A549 (cell line): Measurements from ENCODE around the gene UNC5B.

Source experiments
- BHLHE40 ChIP-seq: IDR thresholded peaks from 2 replicates; pipeline ENCODE4 v1.6.1; 2012; ENCODE audit warnings: low read depth, low read length, inconsistent platforms
- CBX2 ChIP-seq: fragments of 200-600 bp; sonication (generic); IDR thresholded peaks from 2 replicates; pipeline ENCODE4 v1.6.1; 2016; ENCODE audit warnings: low read depth, mild to moderate bottlenecking, borderline replicate concordance
- CBX8 ChIP-seq: fragments of 200-600 bp; sonication (generic); IDR thresholded peaks from 2 replicates; pipeline ENCODE4 v1.6.1; 2016
- GATA3 ChIP-seq: IDR thresholded peaks from 2 replicates; pipeline ENCODE4 v1.6.1; 2012; ENCODE audit warnings: borderline replicate concordance
- MAFK ChIP-seq: fragments of 450-650 bp; IDR thresholded peaks from 2 replicates; pipeline ENCODE4 v1.6.1; 2014; ENCODE audit not compliant: partially characterized antibody
- PHF8 ChIP-seq: fragments of 200-600 bp; sonication (generic); IDR thresholded peaks from 2 replicates; pipeline ENCODE4 v1.6.1; 2016; ENCODE audit warnings: low read depth, mild to moderate bottlenecking, antibody characterized with exemption, moderate library complexity, borderline replicate concordance
- POLR2A ChIP-seq: IDR thresholded peaks from 2 replicates; pipeline ENCODE4 v1.6.1; 2012; ENCODE audit warnings: mild to moderate bottlenecking, low read length
- RAD21 ChIP-seq, 2 experiments: fragments of >200 bp in 1 of 2; sonication (Bioruptor Twin) in 1 of 2; formaldehyde crosslinking in 1 of 2; IDR thresholded peaks in 1 of 2; conservative IDR thresholded peaks in 1 of 2; 2 replicates in 1 of 2; 3 replicates in 1 of 2; pipeline ENCODE4 v1.6.1; 2012 to 2018; ENCODE audit warnings: inconsistent platforms in 1 of 2
- RCOR1 ChIP-seq: fragments of 150-350 bp; IDR thresholded peaks from 2 replicates; pipeline ENCODE4 v1.6.1; 2014; ENCODE audit warnings: antibody characterized with exemption, low read length, low read depth
- TF ChIP-seq, protein P1 (sequence below): IDR thresholded peaks from 2 replicates; pipeline ENCODE4 v1.6.1; 2012
- TF ChIP-seq, protein P2 (sequence below): fragments of >200 bp; sonication (Bioruptor Twin); formaldehyde crosslinking; IDR thresholded peaks from 3 replicates; pipeline ENCODE4 v1.5.1; 2016
- TF ChIP-seq, protein P3 (sequence below): fragments of 450-650 bp; IDR thresholded peaks from 2 replicates; pipeline ENCODE4 v1.6.1; 2014; ENCODE audit warnings: antibody characterized with exemption
- TF ChIP-seq, protein P4 (sequence below): IDR thresholded peaks from 2 replicates; pipeline ENCODE4 v1.6.1; 2012; ENCODE audit warnings: low read depth, borderline replicate concordance

DNA sequence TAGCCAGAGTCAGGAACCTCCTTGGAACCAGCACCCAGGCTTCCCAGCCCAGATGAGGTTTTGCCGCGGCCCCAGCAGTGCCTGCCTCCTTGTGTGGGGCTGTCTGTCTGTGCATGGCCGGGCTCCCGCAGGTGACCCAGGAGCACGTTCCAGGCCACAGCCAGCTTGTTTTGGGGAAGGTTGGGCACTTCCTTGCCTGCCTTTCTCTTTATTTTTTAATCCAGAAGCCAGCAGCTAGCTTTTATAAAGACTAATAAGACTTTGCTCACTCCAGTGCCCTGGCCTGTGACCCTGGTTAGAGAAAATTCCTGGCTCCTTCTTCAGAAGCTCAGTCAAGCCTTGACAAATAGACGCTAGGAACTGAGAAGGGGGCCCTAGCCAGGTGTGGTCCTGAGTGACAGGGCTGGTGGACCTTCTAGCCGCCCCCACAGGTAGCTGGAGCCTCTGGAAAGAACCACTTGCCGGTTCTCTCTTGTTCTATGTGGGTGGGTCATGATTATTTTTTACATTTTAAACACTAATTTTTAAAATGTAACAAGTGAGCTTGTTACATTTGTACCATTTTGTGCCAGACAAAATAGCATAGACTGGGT lies 107.5 kb downstream of the UNC5B start:
- TF ChIP-seq MAFK (no peak), CBX8 (no peak), POLR2A (no peak), GATA3 (no peak), CBX2 (no peak), PHF8 (no peak), BHLHE40 (no peak), RCOR1 (no peak), RAD21 (conservative IDR thresholded peaks at IDR 0.05 in 1 of 2, IDR thresholded peaks at IDR 0.05 in 1 of 2) (no peak)
- TF ChIP-seq, protein P1, sequence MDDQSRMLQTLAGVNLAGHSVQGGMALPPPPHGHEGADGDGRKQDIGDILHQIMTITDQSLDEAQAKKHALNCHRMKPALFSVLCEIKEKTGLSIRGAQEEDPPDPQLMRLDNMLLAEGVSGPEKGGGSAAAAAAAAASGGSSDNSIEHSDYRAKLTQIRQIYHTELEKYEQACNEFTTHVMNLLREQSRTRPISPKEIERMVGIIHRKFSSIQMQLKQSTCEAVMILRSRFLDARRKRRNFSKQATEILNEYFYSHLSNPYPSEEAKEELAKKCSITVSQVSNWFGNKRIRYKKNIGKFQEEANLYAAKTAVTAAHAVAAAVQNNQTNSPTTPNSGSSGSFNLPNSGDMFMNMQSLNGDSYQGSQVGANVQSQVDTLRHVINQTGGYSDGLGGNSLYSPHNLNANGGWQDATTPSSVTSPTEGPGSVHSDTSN: no peak
- TF ChIP-seq, protein P2, sequence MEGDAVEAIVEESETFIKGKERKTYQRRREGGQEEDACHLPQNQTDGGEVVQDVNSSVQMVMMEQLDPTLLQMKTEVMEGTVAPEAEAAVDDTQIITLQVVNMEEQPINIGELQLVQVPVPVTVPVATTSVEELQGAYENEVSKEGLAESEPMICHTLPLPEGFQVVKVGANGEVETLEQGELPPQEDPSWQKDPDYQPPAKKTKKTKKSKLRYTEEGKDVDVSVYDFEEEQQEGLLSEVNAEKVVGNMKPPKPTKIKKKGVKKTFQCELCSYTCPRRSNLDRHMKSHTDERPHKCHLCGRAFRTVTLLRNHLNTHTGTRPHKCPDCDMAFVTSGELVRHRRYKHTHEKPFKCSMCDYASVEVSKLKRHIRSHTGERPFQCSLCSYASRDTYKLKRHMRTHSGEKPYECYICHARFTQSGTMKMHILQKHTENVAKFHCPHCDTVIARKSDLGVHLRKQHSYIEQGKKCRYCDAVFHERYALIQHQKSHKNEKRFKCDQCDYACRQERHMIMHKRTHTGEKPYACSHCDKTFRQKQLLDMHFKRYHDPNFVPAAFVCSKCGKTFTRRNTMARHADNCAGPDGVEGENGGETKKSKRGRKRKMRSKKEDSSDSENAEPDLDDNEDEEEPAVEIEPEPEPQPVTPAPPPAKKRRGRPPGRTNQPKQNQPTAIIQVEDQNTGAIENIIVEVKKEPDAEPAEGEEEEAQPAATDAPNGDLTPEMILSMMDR: no peak; the same call in 2 of the 3 replicates
- TF ChIP-seq, protein P3, sequence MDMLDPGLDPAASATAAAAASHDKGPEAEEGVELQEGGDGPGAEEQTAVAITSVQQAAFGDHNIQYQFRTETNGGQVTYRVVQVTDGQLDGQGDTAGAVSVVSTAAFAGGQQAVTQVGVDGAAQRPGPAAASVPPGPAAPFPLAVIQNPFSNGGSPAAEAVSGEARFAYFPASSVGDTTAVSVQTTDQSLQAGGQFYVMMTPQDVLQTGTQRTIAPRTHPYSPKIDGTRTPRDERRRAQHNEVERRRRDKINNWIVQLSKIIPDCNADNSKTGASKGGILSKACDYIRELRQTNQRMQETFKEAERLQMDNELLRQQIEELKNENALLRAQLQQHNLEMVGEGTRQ: no peak
- TF ChIP-seq, protein P4, sequence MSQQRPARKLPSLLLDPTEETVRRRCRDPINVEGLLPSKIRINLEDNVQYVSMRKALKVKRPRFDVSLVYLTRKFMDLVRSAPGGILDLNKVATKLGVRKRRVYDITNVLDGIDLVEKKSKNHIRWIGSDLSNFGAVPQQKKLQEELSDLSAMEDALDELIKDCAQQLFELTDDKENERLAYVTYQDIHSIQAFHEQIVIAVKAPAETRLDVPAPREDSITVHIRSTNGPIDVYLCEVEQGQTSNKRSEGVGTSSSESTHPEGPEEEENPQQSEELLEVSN: no peak
